Measurements from ENCODE around the gene STUM.

STUM gene

GRCh38 chr1:226523646-226524406 is 24.7 kb upstream of the STUM start:
- Histone ChIP-seq H3K9me3 (no peaks in the 10 kb centered on the region), H3K4me3 (no peak overlapping the region), H3K27me3 (peaks cover 0 to 16% of the 10 kb centered on the region in 2 donors), H3K27ac (no peak overlapping the region), H3K4me1 (peaks cover 0 to 5% (median 0%) of the 10 kb centered on the region in 4 donors), H3K36me3 (no peaks in the 10 kb centered on the region)
- no peak for DNase-seq
- intact Hi-C loops (cut with DNase I; ENCODE audit: low total_unique reads), result no loop called here
- TF ChIP-seq, protein P1, sequence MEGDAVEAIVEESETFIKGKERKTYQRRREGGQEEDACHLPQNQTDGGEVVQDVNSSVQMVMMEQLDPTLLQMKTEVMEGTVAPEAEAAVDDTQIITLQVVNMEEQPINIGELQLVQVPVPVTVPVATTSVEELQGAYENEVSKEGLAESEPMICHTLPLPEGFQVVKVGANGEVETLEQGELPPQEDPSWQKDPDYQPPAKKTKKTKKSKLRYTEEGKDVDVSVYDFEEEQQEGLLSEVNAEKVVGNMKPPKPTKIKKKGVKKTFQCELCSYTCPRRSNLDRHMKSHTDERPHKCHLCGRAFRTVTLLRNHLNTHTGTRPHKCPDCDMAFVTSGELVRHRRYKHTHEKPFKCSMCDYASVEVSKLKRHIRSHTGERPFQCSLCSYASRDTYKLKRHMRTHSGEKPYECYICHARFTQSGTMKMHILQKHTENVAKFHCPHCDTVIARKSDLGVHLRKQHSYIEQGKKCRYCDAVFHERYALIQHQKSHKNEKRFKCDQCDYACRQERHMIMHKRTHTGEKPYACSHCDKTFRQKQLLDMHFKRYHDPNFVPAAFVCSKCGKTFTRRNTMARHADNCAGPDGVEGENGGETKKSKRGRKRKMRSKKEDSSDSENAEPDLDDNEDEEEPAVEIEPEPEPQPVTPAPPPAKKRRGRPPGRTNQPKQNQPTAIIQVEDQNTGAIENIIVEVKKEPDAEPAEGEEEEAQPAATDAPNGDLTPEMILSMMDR (IDR thresholded peaks at IDR 0.05), result no peak

DNA sequence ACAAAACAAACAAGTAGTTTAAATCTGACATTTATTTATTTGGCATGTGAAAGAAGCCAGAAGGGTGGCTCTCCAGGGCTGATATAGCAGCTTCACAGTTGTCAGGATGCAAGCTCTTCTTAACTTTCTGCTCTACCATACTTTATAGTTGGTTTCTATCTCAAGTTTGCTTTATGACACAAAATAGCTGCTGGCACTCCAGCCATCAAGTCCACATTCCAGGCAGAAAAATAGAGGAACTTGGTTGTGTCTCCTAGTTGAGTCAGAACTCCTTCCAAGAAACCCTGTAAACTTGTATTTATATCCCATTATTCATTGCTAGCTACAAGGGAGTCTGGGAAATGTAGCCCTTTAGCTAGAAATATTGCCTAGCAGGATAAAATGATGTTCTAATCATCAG is 24.0 kb upstream of the STUM start:
- no peak overlapping the region for H3K27ac ChIP-seq
- H3K36me3 ChIP-seq, result no peaks in the 10 kb centered on the region
- no peaks in the 10 kb centered on the region for H3K9me3 ChIP-seq
- intact Hi-C loops (cut with DNase I; ENCODE audit: low total_unique reads), result no loop called here
- peaks cover 0 to 10% of the 10 kb centered on the region in 2 donors for H3K27me3 ChIP-seq
- TF ChIP-seq, protein P1 (IDR thresholded peaks at IDR 0.05), result no peak
- peaks cover 0 to 5% (median 0%) of the 10 kb centered on the region in 4 donors for H3K4me1 ChIP-seq
- no peak for DNase-seq
- H3K4me3 ChIP-seq, result no peak overlapping the region

GRCh38 chr1:226525750-226526149 is 22.8 kb upstream of the STUM start:
- peaks cover 0 to 5% (median 0%) of the 10 kb centered on the region in 4 donors for H3K4me1 ChIP-seq
- TF ChIP-seq, protein P1 (IDR thresholded peaks at IDR 0.05), result no peak
- no peaks in the 10 kb centered on the region for H3K36me3 ChIP-seq
- H3K4me3 ChIP-seq, result no peak overlapping the region
- intact Hi-C loops (cut with DNase I; ENCODE audit: low total_unique reads), result no loop called here
- H3K27me3 ChIP-seq, result peaks cover 0 to 7% of the 10 kb centered on the region in 2 donors
- H3K9me3 ChIP-seq, result no peaks in the 10 kb centered on the region
- no peak overlapping the region for H3K27ac ChIP-seq
- no peak for DNase-seq

- Histone ChIP-seq H3K4me3 (peak overlapping the region in 1 of 2 donors; percentile 8), H3K27ac (peak overlapping the region in 1 of 2 donors; percentile 4), H3K4me1 (peaks cover 0 to 5% (median 0%) of the 10 kb centered on the region in 4 donors), H3K9me3 (no peaks in the 10 kb centered on the region), H3K27me3 (peaks cover 0 to 11% of the 10 kb centered on the region in 2 donors), H3K36me3 (no peaks in the 10 kb centered on the region)
- TF ChIP-seq, protein P1 (IDR thresholded peaks at IDR 0.05), result no peak
- DNase-seq, result no peak
- intact Hi-C loops (cut with DNase I; ENCODE audit: low total_unique reads), result no loop called here
Observed at GRCh38 chr1:226526801-226527595, 21.6 kb upstream of the STUM start.

DNA sequence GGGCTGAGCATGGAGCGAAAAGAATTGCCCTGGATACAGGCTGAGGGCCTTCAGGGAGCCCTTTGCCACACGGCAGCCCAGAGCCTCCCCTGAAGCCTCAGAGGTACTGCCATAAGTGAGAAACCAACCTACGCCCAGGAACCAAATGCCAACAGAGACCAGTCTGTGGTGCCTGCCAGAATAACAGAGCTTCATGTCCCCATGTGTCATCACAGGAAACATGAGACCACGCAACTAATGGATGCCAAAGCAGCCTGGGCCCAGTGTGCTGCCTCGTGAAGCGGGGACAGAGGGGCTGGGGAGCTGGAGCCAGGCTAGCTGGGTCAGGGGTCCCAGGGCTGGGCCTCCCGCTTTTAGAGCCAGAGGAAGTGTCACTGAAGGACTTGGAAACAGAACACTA is 18.7 kb upstream of the STUM start:
- H3K36me3 ChIP-seq, result no peaks in the 10 kb centered on the region
- peaks cover 0 to 11% of the 10 kb centered on the region in 2 donors for H3K27me3 ChIP-seq
- intact Hi-C loops (cut with DNase I; ENCODE audit: low total_unique reads), result no loop called here
- H3K4me1 ChIP-seq, result peaks cover 0 to 5% (median 0%) of the 10 kb centered on the region in 4 donors
- DNase-seq, result no peak
- H3K27ac ChIP-seq, result no peak overlapping the region
- TF ChIP-seq, protein P1 (IDR thresholded peaks at IDR 0.05), result no peak
- no peak overlapping the region for H3K4me3 ChIP-seq
- no peaks in the 10 kb centered on the region for H3K9me3 ChIP-seq

All from tibial artery (tissue), 4 donors.